A549 (cell line): ENCODE measurements around the gene BTBD10. TPM values are rescaled to one million over a fixed set of nuclear protein-coding genes. Genes with fewer than 3 reads are reported as not detected.

Experiments used
- ATAC-seq, 2 experiments: fragments of 200-7000 bp in 1 of 2; fragments of >200 bp in 1 of 2; cut with Nextera tagmentation in 1 of 2; cut with Tn5 transposase in 1 of 2; 3 replicates each; pipeline versions ENCODE4 v1.8.0 to v1.9.1; 2018 to 2020; ENCODE audit warnings: mild to moderate bottlenecking in 1 of 2, moderate library complexity in 1 of 2
- CTCF ChIA-PET: fragments of 300-600 bp; sonication (Branson Sonifier 250); formaldehyde crosslinking; extraction: SDS; loops from one replicate; lab custom pipeline; 2021; ENCODE audit warnings: antibody characterized with exemption, inconsistent platforms; lab: Yijun Ruan, JAX
- POLR2A ChIA-PET: fragments of 350-600 bp; formaldehyde crosslinking; extraction: SDS; loops from one replicate; lab custom pipeline; 2021; ENCODE audit warnings: antibody characterized with exemption, inconsistent platforms; lab: Yijun Ruan, JAX
- DNase-seq, 2 experiments: peaks; one replicate each; pipeline versions ENCODE4 v3.0.0 to v3.0.0-alpha.2; 2011 to 2016; ENCODE audit warnings: low read depth in 1 of 2, low spot score in 1 of 2
- FAIRE-seq: peaks from 2 replicates; lab custom pipeline; 2011; peaks lifted over from hg19 to GRCh38; lab: Jason Lieb, UNC
- H3K27ac ChIP-seq, 2 experiments: fragments of >200 bp; sonication (Bioruptor Twin); formaldehyde crosslinking; 3 replicates each; pipeline ENCODE4 v1.5.1; 2016 to 2017
- H3K4me1 ChIP-seq: fragments of >200 bp; sonication (Bioruptor Twin); formaldehyde crosslinking; 3 replicates; pipeline ENCODE4 v1.6.1; 2016
- H3K4me2 ChIP-seq: fragments of >200 bp; sonication (Bioruptor Twin); formaldehyde crosslinking; 3 replicates; pipeline ENCODE4 v1.6.1; 2016
- H3K4me3 ChIP-seq: fragments of >200 bp; sonication (Bioruptor Twin); formaldehyde crosslinking; 3 replicates; pipeline ENCODE4 v1.5.1; 2016
- H3K9me3 ChIP-seq: fragments of >200 bp; sonication (Bioruptor Twin); formaldehyde crosslinking; 3 replicates; pipeline ENCODE4 v1.6.1; 2016
- CBX8 ChIP-seq: fragments of 200-600 bp; sonication (generic); IDR thresholded peaks from 2 replicates; pipeline ENCODE4 v1.6.1; 2016
- CHD2 ChIP-seq: fragments of 150-350 bp; IDR thresholded peaks from 2 replicates; pipeline ENCODE4 v1.6.1; 2014; ENCODE audit warnings: low read length; ENCODE audit not compliant: partially characterized antibody
- CHD4 ChIP-seq: fragments of 200-600 bp; sonication (generic); IDR thresholded peaks from 2 replicates; pipeline ENCODE4 v1.6.1; 2016; ENCODE audit warnings: antibody characterized with exemption, mild to moderate bottlenecking, borderline replicate concordance
- EHMT2 ChIP-seq: fragments of 200-600 bp; sonication (generic); IDR thresholded peaks from 2 replicates; pipeline ENCODE4 v1.6.1; 2016; ENCODE audit warnings: antibody characterized with exemption, low read depth, mild to moderate bottlenecking, moderate library complexity
- ESRRA ChIP-seq: fragments of 150-350 bp; IDR thresholded peaks from 2 replicates; pipeline ENCODE4 v1.6.1; 2014; ENCODE audit warnings: mild to moderate bottlenecking, low read length, borderline replicate concordance
- FOSL2 ChIP-seq, 2 experiments: fragments of 450-650 bp in 1 of 2; fragments of >200 bp in 1 of 2; sonication (Bioruptor Twin) in 1 of 2; formaldehyde crosslinking; IDR thresholded peaks; 2 replicates each; pipeline versions ENCODE4 v1.5.0 to v1.6.1; 2016 to 2020; ENCODE audit warnings: mild to moderate bottlenecking in 1 of 2, moderate library complexity in 1 of 2
- HDAC2 ChIP-seq: fragments of 200-600 bp; sonication (generic); IDR thresholded peaks from 2 replicates; pipeline ENCODE4 v1.6.1; 2016
- HEYL ChIP-seq: fragments of 250-450 bp; sonication (Bioruptor Pico); IDR thresholded peaks from 2 replicates; pipeline ENCODE4 v1.8.0; 2021; ENCODE audit warnings: mild to moderate bottlenecking, moderate library complexity
- HOXA7 ChIP-seq: fragments of 250-450 bp; sonication (Bioruptor Pico); IDR thresholded peaks from 2 replicates; pipeline ENCODE4 v1.5.0; 2020; ENCODE audit warnings: mild to moderate bottlenecking, moderate library complexity
- HOXB13 ChIP-seq: fragments of 250-450 bp; sonication (Bioruptor Pico); IDR thresholded peaks from 2 replicates; pipeline ENCODE4 v1.5.0; 2020; ENCODE audit warnings: low read depth, mild to moderate bottlenecking, moderate library complexity
- HOXB5 ChIP-seq: fragments of 250-450 bp; sonication (Bioruptor Pico); IDR thresholded peaks from 2 replicates; pipeline ENCODE4 v1.5.0; 2020; ENCODE audit warnings: mild to moderate bottlenecking, moderate library complexity
- MYC ChIP-seq: IDR thresholded peaks from 2 replicates; pipeline ENCODE4 v1.6.1; 2012; ENCODE audit warnings: mild to moderate bottlenecking, inconsistent platforms, low read length, improper control_type of control experiment, borderline replicate concordance
- NR3C1 ChIP-seq: fragments of >200 bp; sonication (Bioruptor Twin); formaldehyde crosslinking; IDR thresholded peaks from 3 replicates; pipeline ENCODE4 v1.6.1; 2017
- RAD21 ChIP-seq, 2 experiments: fragments of >200 bp in 1 of 2; sonication (Bioruptor Twin) in 1 of 2; formaldehyde crosslinking in 1 of 2; IDR thresholded peaks in 1 of 2; conservative IDR thresholded peaks in 1 of 2; 2 replicates in 1 of 2; 3 replicates in 1 of 2; pipeline ENCODE4 v1.6.1; 2012 to 2018; ENCODE audit warnings: inconsistent platforms in 1 of 2
- RCOR1 ChIP-seq: fragments of 150-350 bp; IDR thresholded peaks from 2 replicates; pipeline ENCODE4 v1.6.1; 2014; ENCODE audit warnings: antibody characterized with exemption, low read length, low read depth
- SMC3 ChIP-seq: fragments of >200 bp; sonication (Bioruptor Twin); formaldehyde crosslinking; IDR thresholded peaks from 3 replicates; pipeline ENCODE4 v1.6.1; 2018; ENCODE audit warnings: inconsistent platforms
- ZC3H11A ChIP-seq: fragments of 450-650 bp; IDR thresholded peaks from 2 replicates; pipeline ENCODE4 v1.6.1; 2014; ENCODE audit warnings: antibody characterized with exemption, mild to moderate bottlenecking
- ZFP36 ChIP-seq: fragments of 450-650 bp; IDR thresholded peaks from 2 replicates; pipeline ENCODE4 v1.6.1; 2014; ENCODE audit warnings: borderline replicate concordance; ENCODE audit not compliant: partially characterized antibody
- ZNF302 ChIP-seq: fragments of 250-450 bp; sonication (Bioruptor Pico); IDR thresholded peaks from 2 replicates; pipeline ENCODE4 v1.9.0; 2021; ENCODE audit warnings: inconsistent platforms, mild to moderate bottlenecking, moderate library complexity
- ZSCAN20 ChIP-seq: fragments of 250-450 bp; sonication (Bioruptor Pico); IDR thresholded peaks from 2 replicates; pipeline ENCODE4 v1.8.0; 2022; ENCODE audit warnings: mild to moderate bottlenecking, moderate library complexity
- WGBS: methylation state at CpG from one replicate; pipeline ENCODE4 v1.1.6; 2017; ENCODE audit errors: missing lambda C conversion rate; 5-methylcytosine and 5-hydroxymethylcytosine counted together
- polyA plus RNA-seq, 4 experiments: library from polyadenylated mRNA; depleted of rRNA in 3 of 4; stranded (reverse); fragments of >200 nt; fragmentation: RNase III in 1 of 4; extraction: RNeasy Plus Mini Kit Qiagen cat#74134 plus additional on column Dnase treatment in 1 of 4; gene quantifications; 2 replicates in 3 of 4; 3 replicates in 1 of 4; pipeline ENCODE4 v1.2.3, GENCODE V29; 2011 to 2017
- TF ChIP-seq, protein P1 (sequence below): fragments of >200 bp; sonication (Bioruptor Twin); formaldehyde crosslinking; IDR thresholded peaks from 3 replicates; pipeline ENCODE4 v1.5.1; 2016
- TF ChIP-seq, protein P2 (sequence below): fragments of 200-600 bp; sonication (generic); IDR thresholded peaks from 2 replicates; pipeline ENCODE4 v1.6.1; 2016; ENCODE audit warnings: antibody characterized with exemption, mild to moderate bottlenecking, moderate library complexity
- TF ChIP-seq, protein P3 (sequence below): IDR thresholded peaks from 2 replicates; pipeline ENCODE4 v1.6.1; 2012
- TF ChIP-seq, protein P4 (sequence below): fragments of 250-450 bp; sonication (Bioruptor Pico); IDR thresholded peaks from 2 replicates; pipeline ENCODE4 v1.5.0; 2020; ENCODE audit warnings: low read depth, mild to moderate bottlenecking, moderate library complexity
- TF ChIP-seq, protein P5 (sequence below): IDR thresholded peaks from 2 replicates; pipeline ENCODE4 v1.6.1; 2012
- TF ChIP-seq, protein P6 (sequence below): fragments of >200 bp; sonication (Bioruptor Twin); formaldehyde crosslinking; IDR thresholded peaks from 2 replicates; pipeline ENCODE4 v1.6.1; 2016

BTBD10 gene
- polyA plus RNA-seq, 2 of the 4 experiments (the other 2 are of a cell fraction) = 33.7 to 54.2 TPM

DNA sequence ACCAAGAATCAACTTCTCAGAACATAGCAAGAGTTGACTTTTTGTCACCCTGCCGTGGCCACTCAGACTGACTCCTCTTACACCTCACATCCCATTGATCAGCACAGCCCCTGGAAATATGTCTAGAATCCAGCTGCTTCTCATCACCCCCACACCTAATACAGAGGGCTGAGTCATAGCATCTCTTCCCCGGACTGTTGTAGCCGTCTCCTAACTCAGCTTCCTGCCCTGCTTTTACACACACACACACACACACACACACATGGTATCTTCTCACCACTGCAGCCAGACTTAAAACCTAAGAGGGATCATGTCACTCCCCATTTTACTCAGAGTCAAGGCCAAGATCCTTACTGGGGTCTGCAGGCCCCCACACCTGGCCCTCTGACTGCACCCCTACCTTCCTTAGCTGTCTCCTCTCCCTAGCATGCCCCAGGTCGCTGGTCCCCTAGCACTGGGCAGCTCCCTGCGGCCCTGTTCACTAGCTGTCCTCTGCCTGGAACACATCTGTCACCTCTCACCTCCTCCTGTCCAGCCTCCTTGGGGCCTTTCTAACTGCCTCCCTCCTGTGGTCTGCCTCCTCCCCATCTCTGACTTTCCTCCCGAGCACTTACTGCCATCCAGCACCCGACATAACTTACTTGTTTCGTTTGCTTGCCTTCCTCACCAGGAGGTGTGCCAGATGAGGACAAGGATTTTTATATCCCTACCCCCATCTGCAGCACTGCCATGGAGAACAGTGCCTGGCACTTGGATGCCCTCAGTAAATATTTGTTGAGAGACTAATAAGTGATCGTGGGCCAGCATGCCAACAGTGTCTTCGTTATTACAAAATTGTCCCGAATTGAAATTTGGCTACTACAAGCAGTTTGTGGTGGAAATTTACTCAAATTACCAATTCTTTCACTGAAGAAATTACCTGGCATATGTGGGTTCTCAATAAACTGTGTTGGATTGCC lies 123.5 kb downstream of the BTBD10 start (continued):
- 0 out of 2 replicates have a peak, but pooled peaks have one; percentile 29 for TF ChIP-seq ZNF302 (CRISPR knock-in tag)
- no peak for TF ChIP-seq HEYL (CRISPR knock-in tag)

DNA sequence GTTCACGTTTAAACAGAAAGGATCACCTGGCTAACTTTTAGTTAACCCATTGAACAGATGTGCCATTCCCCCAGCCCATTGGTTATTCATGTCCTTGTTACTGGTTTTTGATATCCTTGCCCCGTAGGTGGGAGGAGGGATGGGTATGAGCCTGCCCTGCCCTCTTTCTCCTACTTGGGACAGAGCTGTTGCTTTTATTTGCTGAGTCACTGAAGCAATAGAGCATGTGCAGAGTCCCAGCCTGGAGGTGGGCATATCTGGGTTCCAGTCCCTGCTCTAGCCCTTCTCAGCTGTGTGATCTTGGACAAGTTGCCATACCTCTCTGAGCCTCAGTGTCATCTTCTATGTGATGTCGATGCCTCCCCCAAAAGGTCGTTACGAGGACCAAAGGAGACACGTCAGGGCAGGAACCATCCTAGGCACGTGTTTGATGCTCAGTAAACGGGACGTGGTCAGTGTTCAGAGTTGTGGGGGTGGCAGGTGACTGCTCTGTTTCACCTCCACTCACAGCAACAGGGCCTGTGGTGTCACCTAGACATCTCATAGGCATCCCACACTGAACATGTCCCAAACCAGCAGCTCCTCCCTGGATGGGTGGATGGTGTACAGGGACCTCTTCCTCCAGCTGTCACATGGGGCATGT lies 124.5 kb downstream of the BTBD10 start:
- POLR2A ChIA-PET = interaction anchor here (0.5 to 4.1 kb wide), 4 partner anchors 62 to 1307 kb away, joined by 3 to 32 read pairs (median 5); no protein-coding TSS in a partner anchor
- ATAC-seq (peak; percentile 65 to 80), DNase-seq (peak; percentile 81 to 89), FAIRE-seq (peak; percentile 63)
- CTCF ChIA-PET = interaction anchor here (1.0 to 16.2 kb wide), 8 partner anchors 8 to 921 kb away, joined by 3 to 320 read pairs (median 4); no protein-coding TSS in a partner anchor
- H3K27ac ChIP-seq = peak overlapping the region; percentile 95 to 98
- H3K4me1 ChIP-seq = peaks cover 91% of the 10 kb centered on the region
- WGBS = 5% methylated on average over 9 of the region's 9 CpGs
- H3K4me2 ChIP-seq = peak overlapping the region; percentile 92
- H3K4me3 ChIP-seq = peak overlapping the region; percentile 39; the same call in 1 of the 3 replicates
- H3K9me3 ChIP-seq = no peaks in the 10 kb centered on the region
- TF ChIP-seq FOSL2 (IDR thresholded peaks at IDR 0.05) (no peak), FOSL2 (CRISPR knock-in tag; IDR thresholded peaks at IDR 0.05) (peak; percentile 49; the same call in 1 of the 2 replicates), MYC (no peak), ZC3H11A (no peak), ZFP36 (peak; percentile 92), CBX8 (no peak), ESRRA (no peak), HDAC2 (no peak), RAD21 (conservative IDR thresholded peaks at IDR 0.05 in 1 of 2, IDR thresholded peaks at IDR 0.05 in 1 of 2) (no peak), HOXA7 (peak; percentile 49), HOXB5 (peak; percentile 91), HOXB13 (CRISPR knock-in tag) (peak; percentile 94), NR3C1 (no peak), RCOR1 (0 out of 2 replicates have a peak, but pooled peaks have one; percentile 50), EHMT2 (no peak), CHD4 (no peak), ZSCAN20 (CRISPR knock-in tag) (peak; percentile 87), SMC3 (no peak), CHD2 (no peak)
- TF ChIP-seq, protein P1, sequence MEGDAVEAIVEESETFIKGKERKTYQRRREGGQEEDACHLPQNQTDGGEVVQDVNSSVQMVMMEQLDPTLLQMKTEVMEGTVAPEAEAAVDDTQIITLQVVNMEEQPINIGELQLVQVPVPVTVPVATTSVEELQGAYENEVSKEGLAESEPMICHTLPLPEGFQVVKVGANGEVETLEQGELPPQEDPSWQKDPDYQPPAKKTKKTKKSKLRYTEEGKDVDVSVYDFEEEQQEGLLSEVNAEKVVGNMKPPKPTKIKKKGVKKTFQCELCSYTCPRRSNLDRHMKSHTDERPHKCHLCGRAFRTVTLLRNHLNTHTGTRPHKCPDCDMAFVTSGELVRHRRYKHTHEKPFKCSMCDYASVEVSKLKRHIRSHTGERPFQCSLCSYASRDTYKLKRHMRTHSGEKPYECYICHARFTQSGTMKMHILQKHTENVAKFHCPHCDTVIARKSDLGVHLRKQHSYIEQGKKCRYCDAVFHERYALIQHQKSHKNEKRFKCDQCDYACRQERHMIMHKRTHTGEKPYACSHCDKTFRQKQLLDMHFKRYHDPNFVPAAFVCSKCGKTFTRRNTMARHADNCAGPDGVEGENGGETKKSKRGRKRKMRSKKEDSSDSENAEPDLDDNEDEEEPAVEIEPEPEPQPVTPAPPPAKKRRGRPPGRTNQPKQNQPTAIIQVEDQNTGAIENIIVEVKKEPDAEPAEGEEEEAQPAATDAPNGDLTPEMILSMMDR = no peak
- TF ChIP-seq, protein P2, sequence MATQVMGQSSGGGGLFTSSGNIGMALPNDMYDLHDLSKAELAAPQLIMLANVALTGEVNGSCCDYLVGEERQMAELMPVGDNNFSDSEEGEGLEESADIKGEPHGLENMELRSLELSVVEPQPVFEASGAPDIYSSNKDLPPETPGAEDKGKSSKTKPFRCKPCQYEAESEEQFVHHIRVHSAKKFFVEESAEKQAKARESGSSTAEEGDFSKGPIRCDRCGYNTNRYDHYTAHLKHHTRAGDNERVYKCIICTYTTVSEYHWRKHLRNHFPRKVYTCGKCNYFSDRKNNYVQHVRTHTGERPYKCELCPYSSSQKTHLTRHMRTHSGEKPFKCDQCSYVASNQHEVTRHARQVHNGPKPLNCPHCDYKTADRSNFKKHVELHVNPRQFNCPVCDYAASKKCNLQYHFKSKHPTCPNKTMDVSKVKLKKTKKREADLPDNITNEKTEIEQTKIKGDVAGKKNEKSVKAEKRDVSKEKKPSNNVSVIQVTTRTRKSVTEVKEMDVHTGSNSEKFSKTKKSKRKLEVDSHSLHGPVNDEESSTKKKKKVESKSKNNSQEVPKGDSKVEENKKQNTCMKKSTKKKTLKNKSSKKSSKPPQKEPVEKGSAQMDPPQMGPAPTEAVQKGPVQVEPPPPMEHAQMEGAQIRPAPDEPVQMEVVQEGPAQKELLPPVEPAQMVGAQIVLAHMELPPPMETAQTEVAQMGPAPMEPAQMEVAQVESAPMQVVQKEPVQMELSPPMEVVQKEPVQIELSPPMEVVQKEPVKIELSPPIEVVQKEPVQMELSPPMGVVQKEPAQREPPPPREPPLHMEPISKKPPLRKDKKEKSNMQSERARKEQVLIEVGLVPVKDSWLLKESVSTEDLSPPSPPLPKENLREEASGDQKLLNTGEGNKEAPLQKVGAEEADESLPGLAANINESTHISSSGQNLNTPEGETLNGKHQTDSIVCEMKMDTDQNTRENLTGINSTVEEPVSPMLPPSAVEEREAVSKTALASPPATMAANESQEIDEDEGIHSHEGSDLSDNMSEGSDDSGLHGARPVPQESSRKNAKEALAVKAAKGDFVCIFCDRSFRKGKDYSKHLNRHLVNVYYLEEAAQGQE = no peak
- TF ChIP-seq, protein P3, sequence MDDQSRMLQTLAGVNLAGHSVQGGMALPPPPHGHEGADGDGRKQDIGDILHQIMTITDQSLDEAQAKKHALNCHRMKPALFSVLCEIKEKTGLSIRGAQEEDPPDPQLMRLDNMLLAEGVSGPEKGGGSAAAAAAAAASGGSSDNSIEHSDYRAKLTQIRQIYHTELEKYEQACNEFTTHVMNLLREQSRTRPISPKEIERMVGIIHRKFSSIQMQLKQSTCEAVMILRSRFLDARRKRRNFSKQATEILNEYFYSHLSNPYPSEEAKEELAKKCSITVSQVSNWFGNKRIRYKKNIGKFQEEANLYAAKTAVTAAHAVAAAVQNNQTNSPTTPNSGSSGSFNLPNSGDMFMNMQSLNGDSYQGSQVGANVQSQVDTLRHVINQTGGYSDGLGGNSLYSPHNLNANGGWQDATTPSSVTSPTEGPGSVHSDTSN = no peak
- TF ChIP-seq, protein P4, sequence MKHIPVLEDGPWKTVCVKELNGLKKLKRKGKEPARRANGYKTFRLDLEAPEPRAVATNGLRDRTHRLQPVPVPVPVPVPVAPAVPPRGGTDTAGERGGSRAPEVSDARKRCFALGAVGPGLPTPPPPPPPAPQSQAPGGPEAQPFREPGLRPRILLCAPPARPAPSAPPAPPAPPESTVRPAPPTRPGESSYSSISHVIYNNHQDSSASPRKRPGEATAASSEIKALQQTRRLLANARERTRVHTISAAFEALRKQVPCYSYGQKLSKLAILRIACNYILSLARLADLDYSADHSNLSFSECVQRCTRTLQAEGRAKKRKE (CRISPR knock-in tag) = 0 out of 2 replicates have a peak, but pooled peaks have one; percentile 44
- TF ChIP-seq, protein P5, sequence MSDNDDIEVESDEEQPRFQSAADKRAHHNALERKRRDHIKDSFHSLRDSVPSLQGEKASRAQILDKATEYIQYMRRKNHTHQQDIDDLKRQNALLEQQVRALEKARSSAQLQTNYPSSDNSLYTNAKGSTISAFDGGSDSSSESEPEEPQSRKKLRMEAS = peak; percentile 82
- TF ChIP-seq, protein P6, sequence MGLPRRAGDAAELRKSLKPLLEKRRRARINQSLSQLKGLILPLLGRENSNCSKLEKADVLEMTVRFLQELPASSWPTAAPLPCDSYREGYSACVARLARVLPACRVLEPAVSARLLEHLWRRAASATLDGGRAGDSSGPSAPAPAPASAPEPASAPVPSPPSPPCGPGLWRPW = no peak
